Measurements from ENCODE around the gene CCR8. TPM values are rescaled to one million over a fixed set of nuclear protein-coding genes. Genes with fewer than 3 reads are reported as not detected.

CCR8 gene
- total RNA-seq, 2 donors from 2014 or later: not detected

- no peaks in the 10 kb centered on the region for H3K4me1 ChIP-seq
- no peaks in the 10 kb centered on the region for H3K36me3 ChIP-seq
- DNase-seq (ENCODE audit: low spot score): no peak
Measured at GRCh38 chr3:39376959-39377634, 47.6 kb downstream of the CCR8 start.

GRCh38 chr3:39378088-39378487 lies 48.6 kb downstream of the CCR8 start:
- H3K4me1 ChIP-seq: no peaks in the 10 kb centered on the region
- no peaks in the 10 kb centered on the region for H3K9me3 ChIP-seq
- H3K27ac ChIP-seq: no peak overlapping the region
- H3K4me3 ChIP-seq: no peak overlapping the region
- H3K36me3 ChIP-seq: no peaks in the 10 kb centered on the region
- H3K27me3 ChIP-seq: no peaks in the 10 kb centered on the region
- no peak for DNase-seq (ENCODE audit: low spot score)
- TF ChIP-seq CTCF (IDR thresholded peaks at IDR 0.05): peak; percentile 40 to 59

More at GRCh38 chr3:39376959-39377634, 47.6 kb downstream of the CCR8 start:
- TF ChIP-seq CTCF (IDR thresholded peaks at IDR 0.05): no peak
- Histone ChIP-seq H3K4me3 (no peak overlapping the region), H3K9me3 (no peaks in the 10 kb centered on the region), H3K27ac (no peak overlapping the region), H3K27me3 (no peaks in the 10 kb centered on the region)

GRCh38 chr3:39378957-39379777 lies 49.7 kb downstream of the CCR8 start:
- Histone ChIP-seq H3K9me3 (no peaks in the 10 kb centered on the region), H3K27me3 (no peaks in the 10 kb centered on the region), H3K4me3 (no peak overlapping the region), H3K27ac (no peak overlapping the region), H3K36me3 (no peaks in the 10 kb centered on the region), H3K4me1 (no peaks in the 10 kb centered on the region)
- no peak for DNase-seq (ENCODE audit: low spot score)
- TF ChIP-seq CTCF (IDR thresholded peaks at IDR 0.05): no peak

- Histone ChIP-seq H3K4me3 (no peak overlapping the region), H3K4me1 (peaks cover 0 to 5% of the 10 kb centered on the region in 2 donors), H3K9me3 (no peaks in the 10 kb centered on the region), H3K36me3 (no peaks in the 10 kb centered on the region), H3K27me3 (no peaks in the 10 kb centered on the region), H3K27ac (no peak overlapping the region)
- no peak for TF ChIP-seq CTCF (IDR thresholded peaks at IDR 0.05)
- DNase-seq (ENCODE audit: low spot score): no peak
Measured at GRCh38 chr3:39379778-39380155, 50.3 kb downstream of the CCR8 start.

GRCh38 chr3:39381432-39381831 lies 51.9 kb downstream of the CCR8 start:
- no peak overlapping the region for H3K27ac ChIP-seq
- H3K4me1 ChIP-seq: peaks cover 0 to 16% of the 10 kb centered on the region in 2 donors
- H3K9me3 ChIP-seq: no peaks in the 10 kb centered on the region
- H3K4me3 ChIP-seq: no peak overlapping the region
- DNase-seq (ENCODE audit: low spot score): no peak
- no peak for TF ChIP-seq CTCF (IDR thresholded peaks at IDR 0.05)
- no peaks in the 10 kb centered on the region for H3K27me3 ChIP-seq
- no peaks in the 10 kb centered on the region for H3K36me3 ChIP-seq

Other genes with a start within 250 kb of the CCR8 start
- 10 to 100 TPM; 34.3 to 38.8 TPM for gene GORASP1, start 222.1 kb upstream of the CCR8 start, total RNA-seq
- 1 to 10 TPM in 1 of 2 donors, under 1 TPM in 1; 0.85 to 1.8 TPM for gene TTC21A, start 222.0 kb upstream of the CCR8 start, total RNA-seq
- 10 to 100 TPM; 48.0 to 49.5 TPM for gene CSRNP1, start 176.1 kb upstream of the CCR8 start, total RNA-seq
- gene XIRP1, start 137.1 kb upstream of the CCR8 start, total RNA-seq: 1,000 to 10,000 TPM in 1 of 2 donors, 100 to 1,000 TPM in 1; 319 to 1,274 TPM
- under 1 TPM; 0.26 to 0.59 TPM for gene CX3CR1, start 49.7 kb upstream of the CCR8 start, total RNA-seq
- gene SLC25A38, start 53.7 kb downstream of the CCR8 start, total RNA-seq: 10 to 100 TPM; 14.3 to 15.7 TPM
- 100 to 1,000 TPM; 351 to 628 TPM for gene RPSA, start 77.0 kb downstream of the CCR8 start, total RNA-seq
- gene MOBP, start 138.0 kb downstream of the CCR8 start, total RNA-seq: under 1 TPM in 1 of 2 donors, not detected in 1; 0.20 TPM

All from right atrium auricular region (tissue), 2 donors.